Measurements from ENCODE around the gene B3GALNT2.

Gene B3GALNT2

DNA sequence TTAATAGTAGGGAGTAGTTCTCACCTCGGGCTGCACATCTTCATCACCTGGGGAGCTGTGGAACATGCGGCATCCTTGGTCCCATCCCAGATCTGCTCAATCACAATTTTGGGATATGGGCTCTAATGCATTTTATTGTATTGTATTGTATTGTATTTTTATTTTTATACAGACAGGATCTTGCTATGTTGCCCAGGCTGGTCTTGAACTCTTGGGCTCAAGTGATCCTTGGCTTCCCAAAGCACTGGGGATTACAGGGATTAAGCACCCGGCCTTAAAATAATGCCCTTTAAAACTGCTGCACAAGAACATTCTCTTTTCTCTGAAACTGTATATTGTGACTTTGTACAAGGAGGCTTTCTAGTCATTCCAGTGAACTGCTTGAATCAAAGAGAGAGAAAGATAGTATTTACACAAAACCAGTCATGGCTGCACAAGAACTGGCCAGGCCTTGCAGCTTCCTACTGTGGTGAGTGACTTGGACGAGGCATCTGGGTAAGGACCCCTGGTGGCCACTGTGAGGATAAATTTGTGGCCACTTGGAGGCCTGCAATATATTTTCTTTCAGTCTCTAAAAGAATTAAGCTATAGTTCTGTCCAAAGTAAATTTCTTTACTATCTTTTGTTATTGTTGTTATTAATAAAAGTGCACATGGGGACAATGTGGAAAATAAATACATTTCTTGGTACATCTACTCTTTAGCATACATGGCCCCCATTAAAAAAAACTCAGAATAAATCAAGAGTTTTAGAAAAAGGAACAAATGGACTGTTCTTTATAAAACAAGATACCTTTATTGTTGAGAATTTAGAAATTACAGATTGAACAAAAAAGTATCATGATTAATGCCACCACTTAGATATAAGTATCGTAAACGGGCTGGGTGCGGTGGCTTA, 89.0 kb downstream of the B3GALNT2 start:
- in situ Hi-C loops (cut with HindIII; ENCODE audit: low sequenced_read_pairs): no loop called here
- TF ChIP-seq, protein P1, sequence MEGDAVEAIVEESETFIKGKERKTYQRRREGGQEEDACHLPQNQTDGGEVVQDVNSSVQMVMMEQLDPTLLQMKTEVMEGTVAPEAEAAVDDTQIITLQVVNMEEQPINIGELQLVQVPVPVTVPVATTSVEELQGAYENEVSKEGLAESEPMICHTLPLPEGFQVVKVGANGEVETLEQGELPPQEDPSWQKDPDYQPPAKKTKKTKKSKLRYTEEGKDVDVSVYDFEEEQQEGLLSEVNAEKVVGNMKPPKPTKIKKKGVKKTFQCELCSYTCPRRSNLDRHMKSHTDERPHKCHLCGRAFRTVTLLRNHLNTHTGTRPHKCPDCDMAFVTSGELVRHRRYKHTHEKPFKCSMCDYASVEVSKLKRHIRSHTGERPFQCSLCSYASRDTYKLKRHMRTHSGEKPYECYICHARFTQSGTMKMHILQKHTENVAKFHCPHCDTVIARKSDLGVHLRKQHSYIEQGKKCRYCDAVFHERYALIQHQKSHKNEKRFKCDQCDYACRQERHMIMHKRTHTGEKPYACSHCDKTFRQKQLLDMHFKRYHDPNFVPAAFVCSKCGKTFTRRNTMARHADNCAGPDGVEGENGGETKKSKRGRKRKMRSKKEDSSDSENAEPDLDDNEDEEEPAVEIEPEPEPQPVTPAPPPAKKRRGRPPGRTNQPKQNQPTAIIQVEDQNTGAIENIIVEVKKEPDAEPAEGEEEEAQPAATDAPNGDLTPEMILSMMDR (IDR thresholded peaks at IDR 0.05; ENCODE audit: low read depth, low read length): peak; percentile 72
- no peak overlapping the region for H3K4me3 ChIP-seq (ENCODE audit: low read depth, low read length)
- DNase-seq (ENCODE audit: low read depth, low spot score): peak; percentile 84

DNA sequence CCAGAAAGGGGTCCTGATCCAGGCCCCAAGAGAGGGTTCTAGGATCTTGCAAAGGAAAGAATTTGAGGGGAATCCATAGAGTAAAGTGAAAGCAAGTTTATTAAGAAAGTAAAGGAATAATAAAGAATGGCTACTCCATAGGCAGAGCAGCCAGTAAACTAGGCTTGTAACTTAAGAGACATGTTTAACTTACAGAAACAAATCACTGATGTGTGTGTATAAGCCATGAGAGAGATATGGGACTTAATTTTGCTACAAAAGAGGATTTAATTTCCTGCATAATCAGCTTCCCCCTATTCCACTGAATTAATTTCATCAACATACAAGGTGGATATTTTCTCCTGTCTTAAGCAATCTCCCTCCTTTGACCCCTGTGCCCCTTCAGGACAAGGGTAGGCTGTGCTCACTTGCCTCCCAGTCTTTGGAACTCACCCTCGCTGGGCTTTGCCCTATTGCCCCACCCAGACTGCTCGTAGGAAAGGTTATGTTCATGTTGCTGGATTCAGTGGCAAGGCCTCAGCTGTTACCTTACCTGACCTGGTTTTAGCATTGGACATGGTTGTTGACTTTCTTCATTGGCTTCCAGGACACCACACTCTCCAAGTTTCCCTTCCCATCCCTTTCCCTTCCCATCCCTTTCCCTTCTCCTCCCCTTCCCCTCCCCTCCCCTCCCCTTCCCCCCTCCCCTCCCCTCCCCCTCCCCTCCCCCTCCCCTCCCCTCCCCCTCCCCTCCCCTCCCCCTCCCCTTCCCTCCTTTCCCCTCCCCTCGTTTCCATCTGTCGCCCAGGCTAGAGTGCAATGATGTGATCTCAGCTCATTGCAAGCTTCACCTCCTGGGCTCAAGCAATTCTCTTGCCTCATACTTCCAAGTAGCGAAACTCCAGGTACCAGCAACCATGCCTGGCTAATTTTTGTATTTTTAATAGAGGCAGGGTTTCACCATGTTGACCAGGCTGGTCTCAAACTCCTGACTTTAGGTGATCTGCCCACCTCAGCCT, 92.5 kb downstream of the B3GALNT2 start:
- no peak overlapping the region for H3K4me3 ChIP-seq (ENCODE audit: low read depth, low read length)
- TF ChIP-seq, protein P1 (IDR thresholded peaks at IDR 0.05; ENCODE audit: low read depth, low read length): no peak
- in situ Hi-C loops (cut with HindIII; ENCODE audit: low sequenced_read_pairs): no loop called here
- no peak for DNase-seq (ENCODE audit: low read depth, low spot score)

DNA sequence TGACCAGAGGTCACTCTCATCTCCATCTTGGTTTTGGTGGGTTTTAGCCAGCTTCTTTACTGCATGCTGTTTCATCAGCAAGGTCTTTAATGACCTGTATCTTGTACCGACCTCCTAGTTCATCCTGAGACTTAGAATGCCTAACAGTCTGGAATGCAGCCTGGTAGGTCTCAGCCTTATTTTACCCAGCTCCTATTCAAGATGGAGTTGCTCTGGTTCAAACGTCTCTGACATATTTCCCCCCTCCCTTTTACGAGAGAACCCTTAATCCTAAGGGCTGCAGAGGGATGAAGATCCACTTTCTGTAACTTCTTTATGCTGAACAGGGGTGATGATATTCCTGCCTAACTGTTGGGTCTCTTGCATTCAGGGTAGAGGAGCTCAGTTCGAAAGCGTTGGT, 93.8 kb downstream of the B3GALNT2 start:
- no peak for DNase-seq (ENCODE audit: low read depth, low spot score)
- TF ChIP-seq, protein P1 (IDR thresholded peaks at IDR 0.05; ENCODE audit: low read depth, low read length): no peak
- H3K4me3 ChIP-seq (ENCODE audit: low read depth, low read length): no peak overlapping the region
- in situ Hi-C loops (cut with HindIII; ENCODE audit: low sequenced_read_pairs): no loop called here

DNA sequence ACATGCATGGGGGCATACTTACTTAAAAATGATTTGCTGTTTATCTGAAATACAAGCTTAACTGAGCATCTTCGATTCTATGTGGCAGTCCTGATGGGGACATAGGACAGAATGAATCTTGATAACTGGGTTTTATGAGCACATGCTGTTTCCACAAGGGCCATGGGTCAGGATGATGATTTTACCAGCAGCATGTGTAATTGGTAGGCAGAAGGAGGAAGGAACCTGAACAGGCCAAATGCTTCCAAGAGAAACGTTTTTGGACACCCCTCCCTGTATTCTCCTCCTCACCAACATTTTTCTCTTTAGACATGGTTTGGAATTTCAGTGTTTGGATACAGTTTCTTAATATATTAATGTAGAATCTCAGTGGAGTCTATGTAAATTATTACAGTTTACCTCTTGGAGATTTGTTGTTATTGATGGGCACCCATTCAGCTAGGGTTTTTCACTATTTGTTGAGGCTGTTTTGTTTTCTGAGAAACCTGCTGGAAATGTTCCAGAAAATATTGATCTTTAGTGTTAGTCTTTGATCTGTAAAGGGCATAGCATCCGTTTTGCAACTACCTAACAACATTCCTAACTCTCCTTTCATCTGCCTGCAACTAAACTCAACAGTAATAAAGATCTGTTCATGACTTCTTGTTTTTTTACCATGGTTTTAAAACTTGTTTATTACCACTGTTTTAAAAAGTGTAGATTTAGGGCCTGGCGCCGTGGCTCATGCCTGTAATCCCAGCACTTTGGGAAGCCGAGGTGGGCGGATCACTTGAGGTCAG, 95.0 kb downstream of the B3GALNT2 start:
- no peak for DNase-seq (ENCODE audit: low read depth, low spot score)
- in situ Hi-C loops (cut with HindIII; ENCODE audit: low sequenced_read_pairs): no loop called here
- no peak overlapping the region for H3K4me3 ChIP-seq (ENCODE audit: low read depth, low read length)
- TF ChIP-seq, protein P1 (IDR thresholded peaks at IDR 0.05; ENCODE audit: low read depth, low read length): no peak

DNA sequence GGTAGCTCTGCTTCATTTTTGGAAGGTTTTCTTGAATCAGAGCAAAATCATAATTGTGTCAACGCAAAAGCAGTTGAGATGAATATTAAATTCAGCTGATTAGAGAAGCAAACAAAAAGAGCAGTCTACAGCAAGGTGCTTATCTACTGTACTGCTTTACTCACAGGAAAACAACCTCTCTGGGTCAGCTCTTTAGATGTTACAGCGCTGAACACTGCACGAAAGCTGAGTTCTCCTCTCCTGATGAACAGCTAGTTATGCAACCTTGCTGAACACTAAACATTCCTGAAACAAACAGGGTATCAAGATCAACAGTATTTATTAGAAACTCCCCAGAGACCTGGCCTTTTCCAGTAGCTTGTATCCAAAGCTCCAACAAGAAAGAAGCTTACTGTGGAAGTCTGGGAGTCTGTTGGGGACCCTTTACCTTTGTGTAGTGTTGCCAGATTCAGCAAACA, 95.7 kb downstream of the B3GALNT2 start:
- TF ChIP-seq, protein P1 (IDR thresholded peaks at IDR 0.05; ENCODE audit: low read depth, low read length): no peak
- no peak for DNase-seq (ENCODE audit: low read depth, low spot score)
- H3K4me3 ChIP-seq (ENCODE audit: low read depth, low read length): no peak overlapping the region
- in situ Hi-C loops (cut with HindIII; ENCODE audit: low sequenced_read_pairs): no loop called here

DNA sequence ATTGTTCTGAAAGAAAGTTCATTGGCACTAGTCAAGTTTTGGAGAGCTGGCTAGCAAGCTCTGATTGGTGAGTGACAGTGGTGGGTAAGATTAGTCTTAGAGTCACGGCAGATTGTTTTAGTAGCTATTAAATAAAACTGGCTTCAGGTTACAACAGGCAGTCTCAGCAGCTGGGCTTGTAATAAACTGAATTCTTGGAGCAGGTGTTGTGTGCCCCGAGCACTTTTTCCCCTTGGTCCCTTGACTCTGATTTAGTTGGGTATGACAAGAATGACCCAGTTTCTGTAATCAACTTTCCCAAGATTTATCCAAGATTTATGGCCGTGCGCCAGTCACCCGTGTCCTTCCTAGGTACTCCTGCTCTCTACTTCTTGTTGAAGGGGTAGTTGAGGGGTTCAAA, 96.8 kb downstream of the B3GALNT2 start:
- in situ Hi-C loops (cut with HindIII; ENCODE audit: low sequenced_read_pairs): no loop called here
- no peak for DNase-seq (ENCODE audit: low read depth, low spot score)

More for the DNA sequence above, 96.8 kb downstream of the B3GALNT2 start:
- TF ChIP-seq, protein P1 (IDR thresholded peaks at IDR 0.05; ENCODE audit: low read depth, low read length): no peak
- H3K4me3 ChIP-seq (ENCODE audit: low read depth, low read length): no peak overlapping the region

Data from astrocyte of the spinal cord (primary cell).